Activated CD4-positive, CD25-positive, alpha-beta regulatory T cell treated with anti-CD3 and anti-CD28 coated beads, Interleukin-2, amount 50 U/mL, for 72 hours (primary cell): ENCODE measurements around the gene FAM234A.

ENCODE experiments used
- DNase-seq: peaks from one replicate; pipeline ENCODE4 v3.0.0; 2021

FAM234A gene

DNA sequence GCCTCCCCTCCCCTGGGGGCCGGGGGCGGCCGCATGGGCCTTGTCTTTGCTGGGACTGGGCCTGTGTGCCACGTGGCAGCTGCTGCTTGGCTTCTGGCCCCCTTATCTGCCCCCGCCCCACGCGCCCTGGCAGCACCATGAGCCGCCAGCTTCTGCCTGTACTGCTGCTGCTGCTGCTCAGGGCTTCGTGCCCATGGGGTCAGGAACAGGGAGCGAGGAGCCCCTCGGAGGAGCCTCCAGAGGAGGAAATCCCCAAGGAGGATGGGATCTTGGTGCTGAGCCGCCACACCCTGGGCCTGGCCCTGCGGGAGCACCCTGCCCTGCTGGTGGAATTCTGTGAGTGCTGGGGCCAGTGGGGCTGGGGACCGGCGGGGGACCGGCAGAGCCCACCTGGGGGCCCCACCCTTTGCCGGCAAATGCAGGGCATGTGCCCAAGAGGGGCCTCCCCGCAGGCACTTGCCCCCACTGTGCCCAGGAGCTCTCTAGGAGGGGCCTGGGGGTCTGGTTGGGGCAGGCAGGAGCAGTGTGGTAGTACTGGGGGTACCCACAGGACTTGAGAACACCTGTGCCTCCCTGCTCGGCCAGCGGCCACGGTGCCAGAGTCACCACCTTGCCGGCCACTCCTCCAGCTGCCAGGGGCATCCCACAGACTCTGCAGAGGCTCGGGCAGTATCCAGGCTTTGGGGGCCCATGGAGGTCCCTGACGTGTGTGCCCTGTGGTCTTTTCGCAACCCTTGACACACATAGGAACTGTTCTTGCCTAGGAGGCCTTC lies 48.6 kb downstream of the FAM234A start, which contains the start of gene PDIA2:
TSS of gene PDIA2 (plus strand) at position 132 of the 773 bp plus-strand sequence. CDS start at position 138, 6 bp downstream.
- no peak for DNase-seq

DNA sequence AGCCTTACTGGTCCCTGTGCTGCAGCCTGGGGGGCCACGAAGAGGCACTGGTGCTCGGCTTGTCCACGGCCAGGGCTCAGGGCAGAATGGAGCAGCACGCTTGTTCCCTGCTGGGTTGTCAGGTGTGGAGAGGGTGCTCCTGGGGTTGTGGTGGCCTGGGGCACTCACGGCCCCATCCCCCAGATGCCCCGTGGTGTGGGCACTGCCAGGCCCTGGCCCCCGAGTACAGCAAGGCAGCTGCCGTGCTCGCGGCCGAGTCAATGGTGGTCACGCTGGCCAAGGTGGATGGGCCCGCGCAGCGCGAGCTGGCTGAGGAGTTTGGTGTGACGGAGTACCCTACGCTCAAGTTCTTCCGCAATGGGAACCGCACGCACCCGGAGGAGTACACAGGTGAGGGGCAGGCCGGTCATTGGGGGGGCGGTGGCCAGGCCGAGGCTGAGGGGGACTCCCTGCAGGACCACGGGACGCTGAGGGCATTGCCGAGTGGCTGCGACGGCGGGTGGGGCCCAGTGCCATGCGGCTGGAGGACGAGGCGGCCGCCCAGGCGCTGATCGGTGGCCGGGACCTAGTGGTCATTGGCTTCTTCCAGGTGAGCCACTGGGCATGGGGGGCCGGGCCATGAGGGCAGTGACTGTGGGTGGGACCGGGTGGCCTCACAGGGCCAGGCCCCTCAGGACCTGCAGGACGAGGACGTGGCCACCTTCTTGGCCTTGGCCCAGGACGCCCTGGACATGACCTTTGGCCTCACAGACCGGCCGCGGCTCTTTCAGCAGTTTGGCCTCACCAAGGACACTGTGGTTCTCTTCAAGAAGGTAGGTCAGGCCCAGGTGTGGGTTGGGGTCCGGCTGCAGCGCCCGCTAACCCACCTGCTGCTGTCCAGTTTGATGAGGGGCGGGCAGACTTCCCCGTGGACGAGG lies 49.8 kb downstream of the FAM234A start:
- DNase-seq, result no peak

DNA sequence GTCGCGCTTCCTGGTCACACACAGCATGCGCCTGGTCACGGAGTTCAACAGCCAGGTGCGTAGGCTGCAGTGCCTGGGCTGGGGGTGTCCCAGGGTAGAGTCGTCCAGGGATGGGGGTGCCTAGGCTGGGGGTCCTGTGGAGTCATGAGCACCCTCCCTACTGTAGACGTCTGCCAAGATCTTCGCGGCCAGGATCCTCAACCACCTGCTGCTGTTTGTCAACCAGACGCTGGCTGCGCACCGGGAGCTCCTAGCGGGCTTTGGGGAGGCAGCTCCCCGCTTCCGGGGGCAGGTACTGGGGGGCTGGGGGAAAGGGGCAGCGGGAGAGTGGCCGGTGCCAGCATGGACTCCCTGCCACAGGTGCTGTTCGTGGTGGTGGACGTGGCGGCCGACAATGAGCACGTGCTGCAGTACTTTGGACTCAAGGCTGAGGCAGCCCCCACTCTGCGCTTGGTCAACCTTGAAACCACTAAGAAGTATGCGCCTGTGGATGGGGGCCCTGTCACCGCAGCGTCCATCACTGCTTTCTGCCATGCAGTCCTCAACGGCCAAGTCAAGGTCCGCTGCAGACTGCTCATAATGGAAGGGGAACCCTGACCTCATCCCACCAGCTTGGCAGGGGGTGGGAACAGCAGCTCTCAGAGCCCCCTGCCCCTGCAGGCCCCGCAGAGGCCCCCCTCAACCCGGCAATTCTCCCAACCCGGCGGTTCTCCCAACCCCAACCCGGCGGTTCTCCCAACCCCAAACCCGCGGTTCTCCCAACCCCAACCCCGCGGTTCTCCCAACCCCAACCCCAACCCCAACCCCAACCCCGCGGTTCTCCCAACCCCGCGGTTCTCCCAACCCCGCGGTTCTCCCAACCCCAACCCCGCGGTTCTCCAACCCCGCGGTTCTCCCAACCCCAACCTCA lies 50.8 kb downstream of the FAM234A start:
- DNase-seq, result no peak

GRCh38 chr16:286491-287297 lies 52.1 kb downstream of the FAM234A start:
- DNase-seq, result no peak

- no peak for DNase-seq
These were observed 52.7 kb downstream of the FAM234A start for GRCh38 chr16:287298-287811.

DNA sequence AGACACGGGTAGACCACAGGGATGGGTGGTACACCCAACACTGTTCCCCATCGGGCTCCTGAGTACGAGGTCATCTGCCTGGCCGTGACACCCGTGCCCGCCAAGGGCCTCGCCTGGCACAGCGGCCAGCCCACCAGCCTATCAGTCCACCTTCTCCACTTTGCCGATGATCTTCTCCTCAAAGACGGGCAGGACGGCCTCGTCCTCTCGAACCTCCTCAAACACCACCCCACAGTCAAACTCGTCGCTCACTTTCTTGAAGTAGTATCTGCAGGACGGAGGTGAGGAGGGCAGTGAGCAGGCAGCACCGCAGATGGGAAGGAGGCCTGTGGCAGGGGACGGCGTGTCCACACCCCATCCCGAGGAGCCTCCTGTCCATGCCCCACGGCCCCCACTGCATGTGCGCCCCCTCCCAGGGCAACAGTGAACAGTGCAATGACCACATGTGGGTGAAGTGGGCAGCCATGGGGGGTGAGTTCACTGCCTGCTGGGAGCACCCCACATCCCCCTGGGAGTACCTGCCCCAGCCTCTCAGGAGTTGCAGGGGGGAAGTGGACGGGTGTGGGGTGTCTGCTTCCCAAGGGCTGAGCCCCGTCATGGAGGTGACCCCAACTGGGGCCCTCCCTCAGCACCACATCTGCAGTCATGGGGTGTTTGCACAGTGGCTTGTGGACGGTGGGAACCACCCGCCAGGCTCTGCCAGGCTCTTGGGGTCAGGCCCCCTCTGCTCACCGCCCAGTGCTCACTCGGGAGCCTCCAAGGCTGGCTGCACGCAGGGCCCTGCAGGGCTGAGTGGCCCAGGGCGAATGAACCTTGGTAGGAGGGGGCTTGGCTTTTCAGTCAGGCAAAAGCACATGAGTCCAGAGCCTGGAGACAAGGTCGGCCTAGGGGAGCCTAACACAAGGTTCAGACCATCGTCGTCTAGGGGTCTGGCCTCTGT lies 53.6 kb downstream of the FAM234A start:
- DNase-seq, result no peak

DNA sequence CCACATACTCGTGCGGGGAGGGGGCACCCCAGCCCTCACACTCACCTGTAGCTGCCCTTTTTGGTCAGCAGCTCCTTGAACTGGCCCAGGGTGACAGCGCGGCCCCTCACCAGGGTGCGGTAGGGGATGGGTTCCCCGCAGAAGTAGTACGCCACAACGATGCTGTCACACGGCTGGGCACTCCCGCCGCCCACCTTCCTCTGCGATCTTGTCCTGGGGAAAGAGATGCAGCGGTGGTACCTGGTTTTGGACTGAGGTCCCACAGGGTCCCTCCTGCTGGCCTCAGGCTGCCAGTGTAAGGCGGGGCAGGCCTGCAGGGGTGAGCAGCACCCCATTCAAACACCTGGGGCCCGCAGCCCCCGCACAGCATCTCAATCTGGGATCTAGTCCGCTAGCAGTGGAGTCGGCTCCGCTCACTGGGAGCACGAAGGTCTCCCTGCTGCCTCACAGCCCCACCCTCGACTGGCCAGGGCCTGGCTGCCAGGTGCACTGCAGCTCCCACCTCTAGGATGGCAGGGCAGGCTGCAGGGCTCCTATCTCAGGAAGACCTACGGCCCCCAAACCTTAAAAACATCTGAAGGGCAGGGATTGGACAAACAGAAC lies 54.9 kb downstream of the FAM234A start:
- DNase-seq, result no peak

GRCh38 chr16:290015-290680 lies 55.5 kb downstream of the FAM234A start:
- DNase-seq, result no peak

DNA sequence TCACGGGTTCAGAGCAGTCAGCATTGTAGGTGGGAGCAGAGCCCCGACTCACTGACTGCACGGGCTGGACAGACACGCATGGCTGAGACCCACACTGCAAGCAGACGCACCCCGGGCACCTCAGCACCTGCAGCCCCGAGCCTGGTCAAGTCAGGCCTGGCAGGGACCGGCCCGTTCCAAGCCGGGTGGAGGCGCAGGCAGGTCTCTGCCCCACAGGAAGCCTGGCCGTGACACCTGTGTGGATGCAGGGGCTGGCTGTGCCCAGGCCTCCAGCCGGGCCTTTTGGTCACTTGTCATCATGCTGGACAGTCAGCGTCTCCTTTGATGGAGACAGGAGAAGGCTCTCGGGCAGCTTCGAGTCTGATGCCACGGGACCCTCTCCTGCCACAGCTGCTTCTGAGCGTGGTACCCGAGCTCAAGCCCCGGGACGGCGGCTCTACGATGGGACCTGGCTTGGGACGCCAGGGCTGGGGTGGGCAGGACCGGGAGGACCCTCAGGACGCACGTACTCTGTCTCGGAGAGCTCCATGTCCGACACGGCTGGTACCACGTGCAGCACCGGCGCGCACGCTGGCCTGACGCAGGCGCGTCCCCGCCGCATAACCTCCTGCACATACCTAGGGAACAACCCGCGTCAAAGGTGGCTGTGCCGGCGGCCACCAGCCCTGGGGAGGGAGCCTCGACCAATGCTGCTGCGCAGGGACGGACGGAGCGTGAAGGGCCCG lies 56.2 kb downstream of the FAM234A start:
- DNase-seq, result no peak

DNA sequence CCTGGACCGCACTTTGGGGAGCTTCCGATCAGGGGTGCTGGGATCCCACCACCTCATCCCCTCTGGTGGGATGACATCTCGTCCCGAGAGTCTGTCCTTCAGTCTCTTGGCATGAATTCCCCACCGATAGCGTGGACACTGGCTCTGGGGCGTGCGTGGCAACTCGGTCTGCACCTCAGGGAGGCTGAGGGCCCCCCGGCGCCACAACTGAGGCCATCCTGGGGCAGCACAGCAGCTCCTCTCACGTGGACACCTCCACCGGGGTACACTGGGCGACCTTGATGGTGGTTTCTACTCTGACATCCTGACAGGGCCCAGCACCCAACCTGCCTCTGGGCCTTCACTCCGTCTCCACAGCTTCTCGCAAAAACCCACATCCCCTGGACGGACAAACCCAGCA lies 56.9 kb downstream of the FAM234A start:
- DNase-seq, result no peak

DNA sequence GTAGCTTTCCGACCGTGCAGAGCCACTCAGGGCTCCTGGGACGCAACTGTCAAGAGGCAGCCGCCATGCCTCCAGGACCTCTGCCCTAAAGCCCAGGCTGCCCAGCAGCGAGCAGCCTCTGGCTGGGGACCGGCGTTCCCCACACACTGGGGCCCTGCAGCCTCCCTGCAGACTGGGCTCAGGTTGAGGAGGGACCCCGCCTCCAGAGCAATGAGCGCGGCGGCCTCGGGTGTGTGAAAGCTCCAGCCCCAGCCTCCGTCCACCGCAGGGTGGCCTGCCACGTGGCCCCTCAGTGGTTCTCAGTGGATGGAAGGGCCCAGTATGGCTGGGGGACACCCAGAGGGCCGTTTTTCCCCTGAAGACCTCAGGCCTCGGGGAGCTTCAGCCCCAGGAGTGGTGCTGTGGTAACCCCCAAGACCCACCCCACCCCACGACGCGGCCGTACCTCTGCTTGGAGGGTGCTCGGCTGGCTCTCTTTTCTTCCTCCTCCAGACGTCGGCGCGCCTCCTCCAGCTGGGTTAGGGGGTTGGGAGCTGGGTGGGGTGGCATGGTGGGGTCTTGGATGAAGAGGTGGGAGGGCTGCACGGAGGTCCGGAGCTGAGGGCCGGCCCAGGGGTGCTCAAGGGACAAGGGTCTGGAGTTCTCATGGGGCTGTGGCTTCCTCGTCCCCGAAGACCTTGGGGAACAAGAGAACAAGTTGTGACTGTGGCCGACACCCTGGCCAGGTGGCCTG lies 58.6 kb downstream of the FAM234A start:
- DNase-seq, result no peak

DNA sequence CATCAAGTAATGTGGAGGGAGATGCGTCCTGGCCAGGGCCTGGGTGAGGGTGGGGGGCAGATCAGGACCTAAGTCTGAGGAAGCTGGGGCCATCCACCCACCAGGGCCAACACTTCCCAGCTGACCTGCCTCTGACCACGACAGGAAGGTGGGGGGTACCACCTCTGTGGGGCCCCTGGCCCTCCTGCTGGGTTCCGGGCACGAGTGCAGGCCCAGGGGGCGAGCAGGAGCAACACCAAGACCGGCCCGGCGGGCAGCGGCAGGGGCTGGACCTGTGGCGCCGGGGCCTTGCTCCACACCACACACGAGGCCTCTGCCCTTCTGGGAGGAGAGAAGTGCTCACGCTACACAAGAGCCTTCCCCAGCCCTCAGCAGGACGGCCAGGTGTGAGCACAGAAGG lies 61.7 kb downstream of the FAM234A start:
- no peak for DNase-seq

- no peak for DNase-seq
These were observed 62.3 kb downstream of the FAM234A start for GRCh38 chr16:296806-297510.

- no peak for DNase-seq
These were observed 63.2 kb downstream of the FAM234A start for GRCh38 chr16:297832-298231.

GRCh38 chr16:301235-301634 lies 66.6 kb downstream of the FAM234A start:
- DNase-seq, result no peak

DNA sequence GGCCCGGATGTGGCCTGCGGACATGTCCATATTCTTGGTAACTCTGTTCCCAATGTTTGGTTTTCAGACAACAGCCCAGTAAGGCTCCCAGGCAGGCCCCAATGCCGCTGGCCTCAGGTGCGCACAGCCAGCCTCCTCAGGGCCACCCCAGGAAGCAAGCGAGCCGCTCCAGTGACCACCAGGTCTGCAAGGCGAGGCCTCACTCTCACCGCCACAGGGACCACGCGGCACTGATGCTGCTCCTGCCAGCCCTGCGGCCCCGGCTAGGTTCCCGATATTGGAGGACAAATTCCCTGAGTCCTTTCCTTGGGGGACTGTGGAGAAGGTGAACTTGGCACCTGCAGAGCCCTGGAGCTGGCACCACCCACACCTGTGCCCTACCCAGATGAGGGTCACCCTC lies 67.3 kb downstream of the FAM234A start:
- DNase-seq, result no peak

DNA sequence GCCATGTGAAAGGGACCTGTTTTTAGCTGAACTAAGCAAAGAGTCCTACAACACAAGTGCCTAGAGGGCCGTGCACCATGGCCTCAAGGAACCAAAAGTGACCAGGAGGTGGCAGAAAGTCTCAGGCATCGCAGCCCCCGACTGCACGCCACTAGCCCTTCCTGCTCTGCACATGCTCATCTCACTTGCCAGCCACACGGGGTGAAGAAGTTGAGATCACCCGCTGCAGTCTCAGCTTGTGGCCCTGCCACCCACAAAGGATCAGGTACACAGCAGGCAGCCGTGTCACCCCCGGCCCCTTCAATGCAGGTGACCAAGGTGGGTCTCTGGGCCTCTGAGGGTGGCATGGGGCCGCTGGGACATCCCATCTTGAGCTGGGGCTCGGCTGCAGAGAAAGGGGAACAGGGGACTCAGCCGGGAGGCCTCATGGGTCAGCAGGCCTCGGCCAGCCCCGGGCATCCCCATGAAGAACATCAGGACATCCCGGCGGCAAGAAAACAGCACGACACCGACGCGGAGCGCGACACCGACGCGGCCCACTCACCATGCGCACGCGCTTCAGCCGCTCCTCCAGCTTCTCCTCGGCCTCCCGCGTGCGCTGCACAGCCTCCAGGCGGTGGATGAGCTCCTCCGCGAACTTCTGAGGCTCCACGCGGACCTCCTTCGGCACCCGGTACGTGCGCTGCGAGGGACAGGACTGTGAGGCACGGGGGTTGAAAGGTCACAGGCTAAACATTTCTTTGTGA lies 69.3 kb downstream of the FAM234A start:
- no peak for DNase-seq
